ENCODE data around the gene C22orf39.

GRCh38 chr22:19411690-19412045 lies 35.8 kb downstream of the C22orf39 start:
- TF ChIP-seq POLR2AphosphoS5 (IDR thresholded peaks at IDR 0.05) (no peak), CTCF (IDR thresholded peaks at IDR 0.05) (no peak), POLR2A (IDR thresholded peaks at IDR 0.05; ENCODE audit: low read depth) (no peak), EP300 (IDR thresholded peaks at IDR 0.05) (no peak)
